OCI-LY1 (cell line): ENCODE results near the gene LRRC8E.

Source experiments
- H2AFZ ChIP-seq: fragments of 200-600 bp; sonication (generic), shearing (Covaris generic); 2 replicates; pipeline ENCODE4 v1.6.0; 2014; ENCODE audit warnings: antibody characterized with exemption, mild to moderate bottlenecking, low read length
- H3F3A ChIP-seq: fragments of 200-600 bp; sonication (generic), shearing (Covaris generic); 2 replicates; pipeline ENCODE4 v1.6.0; 2014; ENCODE audit warnings: mild to moderate bottlenecking, antibody characterized with exemption, low read length, moderate library complexity; ENCODE audit not compliant: insufficient read depth
- H3K27ac ChIP-seq: fragments of 200-600 bp; sonication (generic); 2 replicates; pipeline ENCODE4 v1.5.1; 2014; ENCODE audit warnings: low read length, mixed run types, mild to moderate bottlenecking, low read depth; ENCODE audit not compliant: poor library complexity, severe bottlenecking
- H3K27me3 ChIP-seq: fragments of 200-600 bp; sonication (generic); 2 replicates; pipeline ENCODE4 v1.6.0; 2014; ENCODE audit warnings: antibody characterized with exemption, mild to moderate bottlenecking, low read length, moderate library complexity; ENCODE audit not compliant: insufficient read depth
- H3K36me3 ChIP-seq: fragments of 200-600 bp; sonication (generic); 2 replicates; pipeline ENCODE4 v1.6.1; 2014; ENCODE audit warnings: mild to moderate bottlenecking, antibody characterized with exemption, low read length, moderate library complexity, mixed read lengths; ENCODE audit not compliant: insufficient read depth
- H3K4me1 ChIP-seq: fragments of 200-600 bp; sonication (generic); 2 replicates; pipeline ENCODE4 v1.5.1; 2014; ENCODE audit warnings: mild to moderate bottlenecking, low read length, moderate library complexity; ENCODE audit not compliant: insufficient read depth, severe bottlenecking
- H3K4me2 ChIP-seq: fragments of 200-600 bp; sonication (generic), shearing (Covaris generic); 2 replicates; pipeline ENCODE4 v1.6.1; 2014; ENCODE audit warnings: low read length
- H3K4me3 ChIP-seq: fragments of 200-600 bp; sonication (generic); 2 replicates; pipeline ENCODE4 v1.5.1; 2014; ENCODE audit warnings: low read length, low read depth, mild to moderate bottlenecking, mixed read lengths; ENCODE audit not compliant: poor library complexity, severe bottlenecking
- H3K79me2 ChIP-seq: fragments of 200-600 bp; shearing (Covaris generic); 2 replicates; pipeline ENCODE4 v1.6.1; 2016; ENCODE audit warnings: mixed run types, low read length, mixed read lengths; ENCODE audit not compliant: insufficient read depth
- H3K9ac ChIP-seq: fragments of 200-600 bp; sonication (generic), shearing (Covaris generic); 2 replicates; pipeline ENCODE4 v1.6.1; 2014; ENCODE audit warnings: mild to moderate bottlenecking, low read length, mixed read lengths
- H3K9me2 ChIP-seq: fragments of 200-600 bp; sonication (generic), shearing (Covaris generic); 2 replicates; pipeline ENCODE4 v1.6.1; 2014; ENCODE audit warnings: low read depth, mild to moderate bottlenecking, low read length, mixed read lengths
- H3K9me3 ChIP-seq: fragments of 200-600 bp; shearing (Covaris generic); 2 replicates; pipeline ENCODE4 v1.6.1; 2014; ENCODE audit warnings: low read length, mixed read lengths
- H4K20me1 ChIP-seq: fragments of 200-600 bp; sonication (generic), shearing (Covaris generic); 2 replicates; pipeline ENCODE4 v1.6.0; 2016; ENCODE audit warnings: mild to moderate bottlenecking, low read length; ENCODE audit not compliant: insufficient read depth
- CTCF ChIP-seq: fragments of 200-600 bp; sonication (generic), shearing (Covaris generic); IDR thresholded peaks from 2 replicates; pipeline ENCODE4 v1.5.1; 2017; ENCODE audit warnings: mild to moderate bottlenecking, antibody characterized with exemption, low read length, moderate library complexity, mixed read lengths
- EZH2 ChIP-seq: fragments of 200-600 bp; sonication (generic), shearing (Covaris generic); IDR thresholded peaks from 2 replicates; pipeline ENCODE4 v1.8.0; 2017; ENCODE audit warnings: borderline replicate concordance, mixed run types, mild to moderate bottlenecking, antibody characterized with exemption, low read length, moderate library complexity, mixed read lengths

The LRRC8E gene

GRCh38 chr19:7925171-7925851 is 37.0 kb downstream of the LRRC8E start:
- Histone ChIP-seq H3K27me3 (no peaks in the 10 kb centered on the region; the same call in 1 of the 2 replicates), H2AFZ (no peak overlapping the region), H3K4me2 (peak overlapping the region; percentile 77), H3K79me2 (no peaks in the 10 kb centered on the region), H3K4me3 (peak overlapping the region; percentile 58), H3K36me3 (peaks cover 17% of the 10 kb centered on the region), H3K9me3 (no peaks in the 10 kb centered on the region), H4K20me1 (no peaks in the 10 kb centered on the region), H3K9ac (peak overlapping the region; percentile 43; the same call in 1 of the 2 replicates), H3K9me2 (no peaks in the 10 kb centered on the region), H3F3A (no peaks in the 10 kb centered on the region), H3K27ac (no peak overlapping the region), H3K4me1 (peaks cover 20% of the 10 kb centered on the region)
- TF ChIP-seq CTCF (peak; percentile 87), EZH2 (no peak)

GRCh38 chr19:7926021-7926726 is 37.9 kb downstream of the LRRC8E start, which contains the start of gene CTXN1:
Gene CTXN1, minus strand, starts transcription at chr19:7926135. Its CDS starts 597 bp downstream, at chr19:7925538.
- Histone ChIP-seq H3F3A (no peaks in the 10 kb centered on the region), H2AFZ (no peak within 1 kb of the TSS), H3K4me2 (peak within 1 kb of the TSS; percentile 77), H3K9me2 (no peaks in the 10 kb centered on the region), H3K27ac (no peak within 1 kb of the TSS), H3K36me3 (peaks cover 25% of the 10 kb centered on the region), H3K4me1 (peaks cover 16% of the 10 kb centered on the region), H3K9me3 (no peaks in the 10 kb centered on the region), H3K79me2 (no peaks in the 10 kb centered on the region), H4K20me1 (no peaks in the 10 kb centered on the region), H3K27me3 (no peaks in the 10 kb centered on the region; the same call in 1 of the 2 replicates), H3K9ac (peak within 1 kb of the TSS; percentile 43; the same call in 1 of the 2 replicates), H3K4me3 (peak within 1 kb of the TSS; percentile 58)
- TF ChIP-seq EZH2 = no peak
- TF ChIP-seq CTCF = no peak

GRCh38 chr19:7926727-7927604 is 38.7 kb downstream of the LRRC8E start:
- Histone ChIP-seq H3K9me3 (no peaks in the 10 kb centered on the region), H3K9ac (no peak overlapping the region), H3K36me3 (peaks cover 33% of the 10 kb centered on the region), H3K4me3 (no peak overlapping the region), H3K79me2 (no peaks in the 10 kb centered on the region), H3K27ac (no peak overlapping the region), H3F3A (no peaks in the 10 kb centered on the region), H4K20me1 (no peaks in the 10 kb centered on the region), H3K27me3 (no peaks in the 10 kb centered on the region; the same call in 1 of the 2 replicates), H3K4me1 (peaks cover 10% of the 10 kb centered on the region), H3K9me2 (no peaks in the 10 kb centered on the region), H2AFZ (no peak overlapping the region), H3K4me2 (no peak overlapping the region)
- no peak for TF ChIP-seq CTCF
- no peak for TF ChIP-seq EZH2
